Endodermal cell (in vitro differentiated cells): ENCODE measurements around the gene FRMD3. TPM values are rescaled to one million over a fixed set of nuclear protein-coding genes. Genes with fewer than 3 reads are reported as not detected.

Experiments
- DNase-seq: peaks from one replicate; pipeline ENCODE4 v3.0.0-alpha.2; 2017
- H3K27ac ChIP-seq: 2 replicates; pipeline ENCODE4 v1.5.1; 2013; ENCODE audit warnings: mild to moderate bottlenecking, low read depth, low read length, moderate library complexity
- H3K27me3 ChIP-seq: 2 replicates; pipeline ENCODE4 v1.6.1; 2013; ENCODE audit warnings: mild to moderate bottlenecking, low read length, moderate library complexity; ENCODE audit not compliant: insufficient read depth, control insufficient read depth, poor library complexity, severe bottlenecking
- H3K36me3 ChIP-seq: 2 replicates; pipeline ENCODE4 v1.7.0; 2013; ENCODE audit warnings: mild to moderate bottlenecking, low read length, moderate library complexity; ENCODE audit not compliant: control insufficient read depth, insufficient read depth
- H3K4me1 ChIP-seq: one replicate; pipeline ENCODE4 v1.7.0; 2013; ENCODE audit warnings: low read length; ENCODE audit not compliant: control insufficient read depth, insufficient read depth
- H3K4me3 ChIP-seq: 2 replicates; pipeline ENCODE4 v1.5.1; 2013; ENCODE audit warnings: mild to moderate bottlenecking, low read length, moderate library complexity
- H3K9ac ChIP-seq: 2 replicates; pipeline ENCODE4 v1.6.1; 2013; ENCODE audit warnings: mild to moderate bottlenecking, low read length, moderate library complexity; ENCODE audit not compliant: poor library complexity, severe bottlenecking; ENCODE audit errors: extremely low read depth
- H3K9me3 ChIP-seq: 2 replicates; pipeline ENCODE4 v1.6.1; 2013; ENCODE audit warnings: mild to moderate bottlenecking, low read length, moderate library complexity; ENCODE audit not compliant: control insufficient read depth
- H3K27ac Mint-ChIP-seq: 2 replicates; pipeline ENCODE4 v1.8.0; 2020; ENCODE audit warnings: mixed read lengths
- H3K27me3 Mint-ChIP-seq: 2 replicates; pipeline ENCODE4 v1.8.0; 2021; ENCODE audit warnings: mild to moderate bottlenecking, mixed read lengths; ENCODE audit not compliant: insufficient read depth
- H3K36me3 Mint-ChIP-seq: 2 replicates; pipeline ENCODE4 v1.8.0; 2020; ENCODE audit warnings: low read depth, mixed read lengths
- H3K4me1 Mint-ChIP-seq: 2 replicates; pipeline ENCODE4 v1.8.0; 2020; ENCODE audit warnings: mixed read lengths
- H3K4me3 Mint-ChIP-seq: 2 replicates; pipeline ENCODE4 v1.8.0; 2020; ENCODE audit warnings: mild to moderate bottlenecking, moderate library complexity, mixed read lengths
- H3K9me3 Mint-ChIP-seq: 2 replicates; pipeline ENCODE4 v1.8.0; 2020; ENCODE audit warnings: mild to moderate bottlenecking, mixed read lengths
- CTCF ChIP-seq: fragments of 200-600 bp; sonication (generic); conservative IDR thresholded peaks from 2 replicates; pipeline ENCODE4 v1.5.0; 2021; ENCODE audit warnings: antibody characterized with exemption, mild to moderate bottlenecking
- WGBS, 2 experiments: methylation state at CpG; one replicate each; pipeline versions ENCODE4 v1.1.5 to v1.1.7; 2013; ENCODE audit warnings: missing lambda C conversion rate in 2 of 2, mixed read lengths in 1 of 2; ENCODE audit not compliant: insufficient coverage in 1 of 2, insufficient read length in 1 of 2; 5-methylcytosine and 5-hydroxymethylcytosine counted together
- total RNA-seq, 2 donors: library from RNA; stranded (reverse); fragmentation: NEBNext Ultra II Directional in 1 of 2; extraction: Animal tissue kit (Norgen Biotek cat#: 25700) in 1 of 2; gene quantifications; 2 replicates in 1 of 2; 3 replicates in 1 of 2; pipeline ENCODE4 v1.2.1, GENCODE V29; 2021

FRMD3 gene
- total RNA-seq, 2 donors from 2014 or later = 0.13 to 0.35 TPM

GRCh38 chr9:83271665-83272071 is 266.5 kb downstream of the FRMD3 start:
- H3K27me3 ChIP-seq = no peaks in the 10 kb centered on the region
- H3K27ac ChIP-seq = no peak overlapping the region
- H3K4me3 ChIP-seq = peak overlapping the region; percentile 40
- H3K36me3 ChIP-seq = no peaks in the 10 kb centered on the region
- no peak for TF ChIP-seq CTCF
- peaks cover 5% of the 10 kb centered on the region for H3K4me1 ChIP-seq
- 88 to 92% methylated on average over 2 of the region's 2 CpGs for WGBS, 2 experiments
- H3K27me3 Mint-ChIP-seq = no peaks in the 10 kb centered on the region
- no peak overlapping the region for H3K9ac ChIP-seq
- peaks cover 7% of the 10 kb centered on the region for H3K9me3 ChIP-seq
- no peak for DNase-seq
- H3K27ac Mint-ChIP-seq = no peak overlapping the region
- H3K4me1 Mint-ChIP-seq = peaks cover 20% of the 10 kb centered on the region
- no peak overlapping the region for H3K4me3 Mint-ChIP-seq
- H3K36me3 Mint-ChIP-seq = no peaks in the 10 kb centered on the region
- peaks cover 13% of the 10 kb centered on the region for H3K9me3 Mint-ChIP-seq

DNA sequence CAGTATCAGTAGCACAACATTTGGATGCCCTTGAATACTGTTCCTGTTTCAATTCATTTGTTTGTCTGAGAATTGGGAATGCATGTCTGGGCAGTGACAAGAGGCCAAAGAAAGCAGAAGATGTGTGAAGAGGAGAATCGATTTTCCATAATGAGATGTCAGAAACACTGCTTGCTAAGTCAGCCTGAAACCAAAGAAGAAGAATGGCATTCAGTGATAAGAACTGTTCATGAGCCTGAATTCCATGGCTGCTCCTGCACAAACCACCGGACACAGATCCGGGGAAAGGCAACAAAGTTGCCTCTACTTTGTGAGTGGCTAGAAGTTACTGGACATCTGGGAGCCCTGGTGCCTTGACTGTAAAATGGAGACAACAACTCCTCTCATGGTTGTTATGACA is 268.1 kb downstream of the FRMD3 start:
- H3K4me1 ChIP-seq = peaks cover 5% of the 10 kb centered on the region
- H3K36me3 ChIP-seq = no peaks in the 10 kb centered on the region
- WGBS, 2 experiments = 58 to 67% methylated on average over 3 of the region's 3 CpGs
- DNase-seq = no peak
- no peaks in the 10 kb centered on the region for H3K27me3 ChIP-seq
- Mint-ChIP-seq H3K27me3 (no peaks in the 10 kb centered on the region), H3K9me3 (peaks cover 13% of the 10 kb centered on the region), H3K4me3 (no peak overlapping the region), H3K36me3 (no peaks in the 10 kb centered on the region), H3K27ac (no peak overlapping the region), H3K4me1 (peaks cover 23% of the 10 kb centered on the region)
- TF ChIP-seq CTCF = no peak
- no peak overlapping the region for H3K9ac ChIP-seq
- H3K27ac ChIP-seq = no peak overlapping the region
- H3K4me3 ChIP-seq = no peak overlapping the region
- peaks cover 7% of the 10 kb centered on the region for H3K9me3 ChIP-seq

GRCh38 chr9:83267741-83268140 is 270.5 kb downstream of the FRMD3 start:
- H3K36me3 Mint-ChIP-seq = no peaks in the 10 kb centered on the region
- Histone ChIP-seq H3K4me1 (peaks cover 5% of the 10 kb centered on the region), H3K4me3 (no peak overlapping the region), H3K9ac (no peak overlapping the region), H3K27ac (no peak overlapping the region), H3K36me3 (no peaks in the 10 kb centered on the region), H3K27me3 (no peaks in the 10 kb centered on the region), H3K9me3 (peaks cover 7% of the 10 kb centered on the region)
- H3K4me3 Mint-ChIP-seq = no peak overlapping the region
- H3K9me3 Mint-ChIP-seq = peaks cover 9% of the 10 kb centered on the region
- TF ChIP-seq CTCF = no peak
- 61 to 70% methylated on average over 3 to 5 of the region's 5 CpGs for WGBS, 2 experiments
- DNase-seq = no peak
- H3K27me3 Mint-ChIP-seq = no peaks in the 10 kb centered on the region
- H3K4me1 Mint-ChIP-seq = peaks cover 23% of the 10 kb centered on the region
- H3K27ac Mint-ChIP-seq = no peak overlapping the region
